ENCODE measurements around the gene TUBB1. TPM values are rescaled to one million over a fixed set of nuclear protein-coding genes. Genes with fewer than 3 reads are reported as not detected.
A peak's percentile ranks its signal among the peaks of the same experiment; 100 is the strongest.

Gene TUBB1
- total and polyA plus RNA-seq, 2 of the 13 experiments (the other 11 are each of a cell fraction or from before 2014, with no cell fraction given) = 0.11 to 57.6 TPM

DNA sequence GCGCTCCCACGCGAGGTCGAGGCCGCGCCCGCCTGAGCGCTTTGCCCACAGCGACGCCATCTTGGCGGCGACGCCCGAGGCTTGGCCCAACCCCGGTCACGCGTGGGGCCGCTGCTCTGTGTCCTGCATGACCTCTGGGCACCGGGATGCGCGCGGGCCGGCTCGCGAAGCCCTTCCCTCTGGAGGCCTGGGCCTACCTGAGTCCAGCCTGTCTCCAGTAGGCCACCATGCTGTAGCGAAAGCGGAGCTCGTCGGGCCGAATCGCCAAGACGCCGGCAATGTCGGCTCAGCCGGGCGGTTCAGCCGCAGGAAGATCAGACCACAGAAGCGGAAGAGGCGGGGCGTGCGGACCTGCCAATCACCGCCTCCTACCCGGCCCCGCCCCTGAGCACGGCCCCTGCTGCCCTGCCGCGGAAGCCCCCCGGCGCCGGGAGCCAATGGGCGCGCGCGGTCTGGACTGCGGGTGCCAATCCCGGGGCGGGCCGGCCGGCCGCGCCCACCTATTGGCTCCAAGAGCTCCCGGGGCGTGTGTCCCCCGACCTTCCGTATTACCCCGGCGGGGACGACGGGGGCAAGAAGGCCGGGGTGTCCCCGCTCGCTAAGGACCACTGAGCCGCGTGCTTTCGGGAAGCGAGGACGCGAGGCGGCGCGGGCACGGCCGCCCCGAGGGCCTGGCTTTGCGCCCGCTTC, 12.9 kb downstream of the TUBB1 start, which contains the start of gene ATP5F1E (continued):
- TF ChIP-seq ZNF496 (CRISPR knock-in tag; IDR thresholded peaks at IDR 0.05; ENCODE audit: insufficient replicate concordance) (no peak), ZNF431 (CRISPR knock-in tag; IDR thresholded peaks at IDR 0.05; ENCODE audit: borderline replicate concordance, low read depth) (no peak; the same call in none of the 2 replicates), ZBTB7A (CRISPR knock-in tag; IDR thresholded peaks at IDR 0.05) (peak; percentile 84), SMAD9 (CRISPR knock-in tag; IDR thresholded peaks at IDR 0.05) (0 out of 2 replicates have a peak, but pooled peaks have one; percentile 80), ARHGAP35 (CRISPR knock-in tag; IDR thresholded peaks at IDR 0.05; ENCODE audit: borderline replicate concordance) (peak; percentile 97), TAF1 (CRISPR knock-in tag; IDR thresholded peaks at IDR 0.05) (peak; percentile 96), TCF7 (IDR thresholded peaks at IDR 0.05; ENCODE audit: low read depth) (no peak), ZKSCAN5 (CRISPR knock-in tag; IDR thresholded peaks at IDR 0.05) (0 out of 2 replicates have a peak, but pooled peaks have one; percentile 27), ZNF589 (CRISPR knock-in tag; conservative IDR thresholded peaks at IDR 0.05) (peak; percentile 93), ZNF337 (CRISPR knock-in tag; IDR thresholded peaks at IDR 0.05; ENCODE audit: borderline replicate concordance, low read depth) (no peak; the same call in 1 of the 2 replicates), ETV5 (CRISPR knock-in tag; IDR thresholded peaks at IDR 0.05; ENCODE audit: borderline replicate concordance) (peak; percentile 40), NFIC (IDR thresholded peaks at IDR 0.05; ENCODE audit: low read length) (no peak), SIN3B (IDR thresholded peaks at IDR 0.05; ENCODE audit: low read length) (peak; percentile 70), ZNF33B (CRISPR knock-in tag; IDR thresholded peaks at IDR 0.05) (no peak), KLF12 (CRISPR knock-in tag; IDR thresholded peaks at IDR 0.05; ENCODE audit: borderline replicate concordance) (peak; percentile 97), KMT2A (CRISPR knock-in tag; IDR thresholded peaks at IDR 0.05) (peak; percentile 97), NCOA5 (CRISPR knock-in tag; IDR thresholded peaks at IDR 0.05) (0 out of 2 replicates have a peak, but pooled peaks have one; percentile 65), ZBTB1 (CRISPR knock-in tag; IDR thresholded peaks at IDR 0.05; ENCODE audit: borderline replicate concordance) (peak; percentile 53; the same call in 1 of the 2 replicates), ZBTB38 (CRISPR knock-in tag; IDR thresholded peaks at IDR 0.05) (peak; percentile 87), ARNT (IDR thresholded peaks at IDR 0.05) (no peak), NR2F2 (IDR thresholded peaks at IDR 0.05; ENCODE audit: borderline replicate concordance, low read depth) (no peak; the same call in 1 of the 2 replicates), ATAD3A (CRISPR knock-in tag; IDR thresholded peaks at IDR 0.05) (peak; percentile 66; the same call in 1 of the 2 replicates), HOXA3 (CRISPR knock-in tag; IDR thresholded peaks at IDR 0.05) (peak; percentile 98)
- TF ChIP-seq, protein P1, sequence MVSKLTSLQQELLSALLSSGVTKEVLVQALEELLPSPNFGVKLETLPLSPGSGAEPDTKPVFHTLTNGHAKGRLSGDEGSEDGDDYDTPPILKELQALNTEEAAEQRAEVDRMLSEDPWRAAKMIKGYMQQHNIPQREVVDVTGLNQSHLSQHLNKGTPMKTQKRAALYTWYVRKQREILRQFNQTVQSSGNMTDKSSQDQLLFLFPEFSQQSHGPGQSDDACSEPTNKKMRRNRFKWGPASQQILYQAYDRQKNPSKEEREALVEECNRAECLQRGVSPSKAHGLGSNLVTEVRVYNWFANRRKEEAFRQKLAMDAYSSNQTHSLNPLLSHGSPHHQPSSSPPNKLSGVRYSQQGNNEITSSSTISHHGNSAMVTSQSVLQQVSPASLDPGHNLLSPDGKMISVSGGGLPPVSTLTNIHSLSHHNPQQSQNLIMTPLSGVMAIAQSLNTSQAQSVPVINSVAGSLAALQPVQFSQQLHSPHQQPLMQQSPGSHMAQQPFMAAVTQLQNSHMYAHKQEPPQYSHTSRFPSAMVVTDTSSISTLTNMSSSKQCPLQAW (CRISPR knock-in tag; IDR thresholded peaks at IDR 0.05) = peak; percentile 83
- TF ChIP-seq, protein P2, sequence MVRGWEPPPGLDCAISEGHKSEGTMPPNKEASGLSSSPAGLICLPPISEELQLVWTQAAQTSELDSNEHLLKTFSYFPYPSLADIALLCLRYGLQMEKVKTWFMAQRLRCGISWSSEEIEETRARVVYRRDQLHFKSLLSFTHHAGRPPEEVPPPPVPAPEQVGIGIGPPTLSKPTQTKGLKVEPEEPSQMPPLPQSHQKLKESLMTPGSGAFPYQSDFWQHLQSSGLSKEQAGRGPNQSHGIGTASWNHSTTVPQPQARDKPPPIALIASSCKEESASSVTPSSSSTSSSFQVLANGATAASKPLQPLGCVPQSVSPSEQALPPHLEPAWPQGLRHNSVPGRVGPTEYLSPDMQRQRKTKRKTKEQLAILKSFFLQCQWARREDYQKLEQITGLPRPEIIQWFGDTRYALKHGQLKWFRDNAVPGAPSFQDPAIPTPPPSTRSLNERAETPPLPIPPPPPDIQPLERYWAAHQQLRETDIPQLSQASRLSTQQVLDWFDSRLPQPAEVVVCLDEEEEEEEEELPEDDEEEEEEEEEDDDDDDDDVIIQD (CRISPR knock-in tag; IDR thresholded peaks at IDR 0.05; ENCODE audit: low read depth) = no peak
- TF ChIP-seq, protein P3, sequence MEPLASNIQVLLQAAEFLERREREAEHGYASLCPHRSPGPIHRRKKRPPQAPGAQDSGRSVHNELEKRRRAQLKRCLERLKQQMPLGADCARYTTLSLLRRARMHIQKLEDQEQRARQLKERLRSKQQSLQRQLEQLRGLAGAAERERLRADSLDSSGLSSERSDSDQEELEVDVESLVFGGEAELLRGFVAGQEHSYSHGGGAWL (CRISPR knock-in tag; IDR thresholded peaks at IDR 0.05) = peak; percentile 94
- TF ChIP-seq, protein P4, sequence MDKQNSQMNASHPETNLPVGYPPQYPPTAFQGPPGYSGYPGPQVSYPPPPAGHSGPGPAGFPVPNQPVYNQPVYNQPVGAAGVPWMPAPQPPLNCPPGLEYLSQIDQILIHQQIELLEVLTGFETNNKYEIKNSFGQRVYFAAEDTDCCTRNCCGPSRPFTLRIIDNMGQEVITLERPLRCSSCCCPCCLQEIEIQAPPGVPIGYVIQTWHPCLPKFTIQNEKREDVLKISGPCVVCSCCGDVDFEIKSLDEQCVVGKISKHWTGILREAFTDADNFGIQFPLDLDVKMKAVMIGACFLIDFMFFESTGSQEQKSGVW (CRISPR knock-in tag; IDR thresholded peaks at IDR 0.05; ENCODE audit: borderline replicate concordance) = peak; percentile 39; the same call in 1 of the 2 replicates
